PC-9 (cell line): Measurements from ENCODE around the gene CD300LB. TPM values are rescaled to one million over a fixed set of nuclear protein-coding genes. Genes with fewer than 3 reads are reported as not detected.

Experiments
- BruUV-seq: library from RNA; stranded (reverse); fragments of 400-500 nt; replicated peaks from 2 replicates; lab custom pipeline; 2021; lab: Mats Ljungman, UMichigan
- CTCF ChIA-PET: fragments of 300-600 bp; sonication (Branson Sonifier 250); formaldehyde crosslinking; loops from one replicate; lab custom pipeline; 2022; ENCODE audit warnings: antibody characterized with exemption; lab: Charles Lee
- POLR2A ChIA-PET: fragments of 300-600 bp; sonication (Branson Sonifier 250); formaldehyde crosslinking; loops from one replicate; lab custom pipeline; 2022; ENCODE audit warnings: antibody characterized with exemption; ENCODE audit not compliant: unreplicated experiment; lab: Charles Lee
- DNase-seq, 2 experiments: peaks; one replicate each; pipeline versions ENCODE4 v3.0.0 to v3.0.0-alpha.2; 2015 to 2022; ENCODE audit warnings: mixed read lengths in 1 of 2
- H2AFZ ChIP-seq: fragments of 200-600 bp; sonication (generic); 2 replicates; pipeline ENCODE4 v1.8.1; 2017; ENCODE audit warnings: antibody characterized with exemption
- H3F3A ChIP-seq: fragments of 200-600 bp; sonication (generic); 2 replicates; pipeline ENCODE4 v1.8.1; 2017; ENCODE audit warnings: antibody characterized with exemption, mild to moderate bottlenecking, low read depth; ENCODE audit not compliant: insufficient read depth
- H3K27ac ChIP-seq: fragments of 200-600 bp; sonication (generic); 2 replicates; pipeline ENCODE4 v1.6.1; 2016; ENCODE audit warnings: mixed run types
- H3K27me3 ChIP-seq: fragments of 200-600 bp; sonication (generic); 2 replicates; pipeline ENCODE4 v1.6.1; 2016; ENCODE audit warnings: low read depth, mixed run types; ENCODE audit not compliant: insufficient read depth
- H3K36me3 ChIP-seq: fragments of 200-600 bp; sonication (generic); 2 replicates; pipeline ENCODE4 v1.6.1; 2016; ENCODE audit warnings: low read depth, mixed run types
- H3K4me1 ChIP-seq: fragments of 200-600 bp; sonication (generic); replicated peaks from 2 replicates; pipeline ENCODE4 v1.6.1; 2016; ENCODE audit warnings: mixed run types; ENCODE audit not compliant: insufficient read depth
- H3K4me2 ChIP-seq: fragments of 200-600 bp; sonication (generic); 2 replicates; pipeline ENCODE4 v1.6.1; 2017; ENCODE audit warnings: mixed run types
- H3K4me3 ChIP-seq: fragments of 200-600 bp; sonication (generic); 2 replicates; pipeline ENCODE4 v1.6.1; 2016; ENCODE audit warnings: mixed run types
- H3K79me2 ChIP-seq: fragments of 200-600 bp; sonication (generic); 2 replicates; pipeline ENCODE4 v1.6.1; 2017; ENCODE audit warnings: low read depth, mixed run types
- H3K9me2 ChIP-seq: fragments of 200-600 bp; sonication (generic); 2 replicates; pipeline ENCODE4 v1.8.1; 2017; ENCODE audit warnings: mild to moderate bottlenecking; ENCODE audit not compliant: insufficient read depth
- H3K9me3 ChIP-seq: fragments of 200-600 bp; sonication (generic); 2 replicates; pipeline ENCODE4 v1.8.1; 2016; ENCODE audit warnings: low read depth; ENCODE audit not compliant: insufficient read depth
- H4K20me1 ChIP-seq: fragments of 200-600 bp; sonication (generic); 2 replicates; pipeline ENCODE4 v1.8.1; 2017; ENCODE audit not compliant: insufficient read depth
- CTCF ChIP-seq: fragments of 200-600 bp; sonication (generic); conservative IDR thresholded peaks from 2 replicates; pipeline ENCODE4 v1.6.1; 2017; ENCODE audit warnings: mixed run types, antibody characterized with exemption, mild to moderate bottlenecking, moderate library complexity
- EZH2 ChIP-seq: fragments of 200-600 bp; sonication (generic); IDR thresholded peaks from 2 replicates; pipeline ENCODE4 v1.8.0; 2017; ENCODE audit warnings: antibody characterized with exemption, low read depth
- intact Hi-C: fragments of 100-400 bp; cut with micrococcal nuclease; formaldehyde crosslinking; loops from one replicate; pipeline ENCODE4 v1.10.0; 2022; ENCODE audit not compliant: unreplicated experiment
- total RNA-seq: library from RNA; stranded (reverse); gene quantifications from 2 replicates; pipeline ENCODE4 v1.2.3, GENCODE V29; 2021

Gene CD300LB
- total RNA-seq, 1 experiment from 2014 or later = not detected

GRCh38 chr17:74516561-74517328 is 14.5 kb downstream of the CD300LB start:
- no peak overlapping the region for H2AFZ ChIP-seq
- no peak overlapping the region for H3K4me3 ChIP-seq
- H3K79me2 ChIP-seq = no peaks in the 10 kb centered on the region
- intact Hi-C loops = no loop called here
- H3K27me3 ChIP-seq = peaks cover 54% of the 10 kb centered on the region
- H3F3A ChIP-seq = no peaks in the 10 kb centered on the region
- 0 out of 2 replicates have a peak, but pooled peaks cover 4% of the 10 kb centered on the region for H3K9me3 ChIP-seq
- H3K9me2 ChIP-seq = no peaks in the 10 kb centered on the region
- TF ChIP-seq CTCF (no peak), EZH2 (no peak)
- H3K27ac ChIP-seq = no peak overlapping the region
- no peak for DNase-seq
- H3K4me2 ChIP-seq = no peak overlapping the region
- CTCF ChIA-PET = no interaction called here
- BruUV-seq = no TSS peak
- no peaks in the 10 kb centered on the region for H3K4me1 ChIP-seq
- no peaks in the 10 kb centered on the region for H4K20me1 ChIP-seq
- POLR2A ChIA-PET = no interaction called here
- H3K36me3 ChIP-seq = no peaks in the 10 kb centered on the region

- no peaks in the 10 kb centered on the region for H3K79me2 ChIP-seq
- CTCF ChIA-PET = no interaction called here
- H3K9me2 ChIP-seq = no peaks in the 10 kb centered on the region
- BruUV-seq = no TSS peak
- H3K9me3 ChIP-seq = 0 out of 2 replicates have a peak, but pooled peaks cover 4% of the 10 kb centered on the region
- no peak overlapping the region for H3K27ac ChIP-seq
- POLR2A ChIA-PET = no interaction called here
- H4K20me1 ChIP-seq = no peaks in the 10 kb centered on the region
- intact Hi-C loops = no loop called here
- no peaks in the 10 kb centered on the region for H3K36me3 ChIP-seq
- no peak overlapping the region for H3K4me3 ChIP-seq
- H2AFZ ChIP-seq = no peak overlapping the region
- peaks cover 47% of the 10 kb centered on the region for H3K27me3 ChIP-seq
- H3F3A ChIP-seq = no peaks in the 10 kb centered on the region
- no peak for TF ChIP-seq CTCF
- TF ChIP-seq EZH2 = no peak
- no peak for DNase-seq
- H3K4me1 ChIP-seq = no peaks in the 10 kb centered on the region
- no peak overlapping the region for H3K4me2 ChIP-seq
Measured at GRCh38 chr17:74515941-74516340, 15.3 kb downstream of the CD300LB start.

- ChIA-PET POLR2A (no interaction called here), CTCF (no interaction called here)
- no peak overlapping the region for H3K4me3 ChIP-seq
- H3F3A ChIP-seq = no peaks in the 10 kb centered on the region
- H3K4me2 ChIP-seq = no peak overlapping the region
- no peak overlapping the region for H2AFZ ChIP-seq
- DNase-seq = peak in 1 of 2 experiments; percentile 11
- H3K79me2 ChIP-seq = no peaks in the 10 kb centered on the region
- no peaks in the 10 kb centered on the region for H3K36me3 ChIP-seq
- intact Hi-C loops = no loop called here
- no peaks in the 10 kb centered on the region for H3K9me2 ChIP-seq
- peaks cover 35% of the 10 kb centered on the region for H3K27me3 ChIP-seq
- H3K27ac ChIP-seq = no peak overlapping the region
- H3K9me3 ChIP-seq = 0 out of 2 replicates have a peak, but pooled peaks cover 4% of the 10 kb centered on the region
- H4K20me1 ChIP-seq = no peaks in the 10 kb centered on the region
- no TSS peak for BruUV-seq
- no peaks in the 10 kb centered on the region for H3K4me1 ChIP-seq
- no peak for TF ChIP-seq EZH2
- no peak for TF ChIP-seq CTCF
Measured at GRCh38 chr17:74514632-74515334, 16.5 kb downstream of the CD300LB start.
